Measurements from ENCODE around the gene FAM114A1.
A peak's percentile ranks its signal among the peaks of the same experiment; 100 is the strongest.
"Not testable (repeated sequence)": the region's sequence is repeated elsewhere in the genome, so short reads cannot be mapped to it uniquely, and the experiment has no call there.

Gene FAM114A1

GRCh38 chr4:38979081-38979480 is 111.5 kb downstream of the FAM114A1 start:
- DNase-seq: no peak

GRCh38 chr4:38979511-38980230 is 112.1 kb downstream of the FAM114A1 start:
- no peak for DNase-seq

- DNase-seq: peak; percentile 88
Observed at GRCh38 chr4:38980903-38981676, 113.5 kb downstream of the FAM114A1 start.

DNA sequence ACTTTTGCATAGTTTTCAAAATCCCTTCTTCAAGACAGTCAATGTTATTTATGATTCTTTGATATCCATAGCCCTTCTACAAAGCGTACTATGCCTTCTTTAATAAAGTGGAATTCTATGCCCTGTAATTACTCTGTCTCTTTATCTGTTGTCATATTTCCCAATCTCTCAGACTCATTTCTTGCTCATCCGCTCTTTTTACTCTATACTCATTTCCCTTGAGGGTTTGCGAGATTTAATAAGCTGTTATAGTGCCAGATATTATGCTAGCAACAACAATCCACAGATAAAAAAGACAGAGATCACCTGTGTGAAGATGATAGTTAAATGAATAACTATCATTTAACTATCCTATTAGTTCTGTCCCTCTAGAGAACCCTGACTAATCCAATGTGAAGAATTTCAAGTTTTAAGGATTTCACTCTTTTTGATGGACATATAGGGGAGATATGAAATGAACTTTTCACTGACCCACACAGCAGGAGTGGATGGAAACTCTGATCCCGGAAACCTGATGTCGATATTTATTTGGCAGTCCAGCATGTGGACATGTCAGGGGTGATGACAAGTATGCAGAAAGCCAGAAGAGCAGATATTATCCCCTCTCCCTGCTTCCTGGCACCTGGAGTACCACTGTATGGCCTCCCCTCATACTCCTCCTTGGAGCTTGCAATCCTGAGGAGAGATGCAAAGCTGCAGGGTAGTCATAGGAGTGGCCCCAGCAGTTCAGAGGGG is 114.9 kb downstream of the FAM114A1 start:
- no peak for DNase-seq

DNA sequence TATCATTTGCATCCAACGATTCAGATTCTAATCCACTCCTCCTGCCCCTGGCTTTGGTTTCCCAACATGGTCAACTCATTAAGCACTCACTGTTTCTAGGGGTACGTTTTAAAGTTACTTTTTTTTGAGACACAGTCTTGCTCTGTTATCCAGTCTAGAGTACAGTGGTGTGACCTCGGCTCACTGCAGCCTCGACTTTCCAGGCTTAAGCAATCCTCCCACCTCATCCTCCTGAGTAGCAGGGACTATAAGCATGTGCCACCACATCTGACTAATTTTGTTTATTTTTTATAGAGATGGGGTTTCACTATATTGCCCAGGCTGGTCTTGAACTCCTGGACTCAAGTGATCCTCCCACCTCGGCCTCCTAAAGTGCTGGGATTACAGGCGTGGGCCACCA is 115.7 kb downstream of the FAM114A1 start:
- no peak for DNase-seq

- peak; percentile 77 for DNase-seq
Observed at GRCh38 chr4:38983787-38984598, 116.4 kb downstream of the FAM114A1 start.

DNA sequence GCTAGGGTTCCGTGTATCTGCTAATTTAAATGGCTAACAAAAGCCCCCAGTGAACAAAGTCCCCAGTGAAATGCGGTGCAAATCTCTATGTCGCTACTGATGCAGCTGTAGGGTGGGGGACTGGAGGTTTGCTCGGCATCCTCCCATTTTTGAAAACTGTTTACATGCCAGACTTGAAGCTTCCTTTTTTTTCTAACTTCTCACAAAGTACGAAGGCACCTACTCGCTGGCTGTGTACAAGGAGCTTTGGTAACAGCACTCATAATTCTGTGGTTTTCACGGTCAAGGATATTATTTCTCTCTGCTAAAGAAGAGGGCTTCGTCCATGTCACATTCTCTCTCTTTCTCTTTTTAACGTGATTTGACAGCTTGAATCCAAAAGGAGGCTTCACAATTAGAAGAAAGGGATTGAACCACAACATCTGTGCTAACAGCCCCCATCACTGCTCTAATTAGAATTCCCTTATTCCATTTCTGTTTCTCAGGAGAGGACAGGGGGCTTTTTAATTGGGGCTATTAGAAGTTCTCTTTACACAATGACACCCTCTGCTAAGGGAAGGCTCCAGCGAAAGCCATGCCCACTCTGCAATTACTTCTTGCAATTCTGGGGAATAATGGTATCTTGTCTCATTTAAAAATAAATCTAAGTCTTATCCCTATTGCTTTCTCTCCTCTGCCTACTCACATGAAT is 117.9 kb downstream of the FAM114A1 start:
- DNase-seq: no peak

DNA sequence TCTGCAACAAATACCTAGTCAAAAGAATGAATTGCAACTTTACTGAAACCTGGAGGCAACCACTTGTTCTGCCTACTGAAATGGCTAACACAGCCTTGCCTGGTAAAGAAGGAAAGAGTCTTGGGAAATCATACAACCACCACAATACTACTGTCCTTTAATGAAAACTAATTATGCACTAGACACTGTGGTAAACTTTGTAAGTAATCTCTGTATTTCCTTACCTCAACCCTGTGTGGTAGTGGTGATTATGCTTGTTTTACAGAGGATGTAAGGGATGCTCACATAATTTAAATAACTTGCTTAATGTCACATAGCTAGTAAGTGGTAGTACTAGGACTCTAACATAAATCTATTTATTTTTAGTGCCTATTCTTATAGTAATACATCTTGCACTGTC is 119.9 kb downstream of the FAM114A1 start:
- DNase-seq: no peak

DNA sequence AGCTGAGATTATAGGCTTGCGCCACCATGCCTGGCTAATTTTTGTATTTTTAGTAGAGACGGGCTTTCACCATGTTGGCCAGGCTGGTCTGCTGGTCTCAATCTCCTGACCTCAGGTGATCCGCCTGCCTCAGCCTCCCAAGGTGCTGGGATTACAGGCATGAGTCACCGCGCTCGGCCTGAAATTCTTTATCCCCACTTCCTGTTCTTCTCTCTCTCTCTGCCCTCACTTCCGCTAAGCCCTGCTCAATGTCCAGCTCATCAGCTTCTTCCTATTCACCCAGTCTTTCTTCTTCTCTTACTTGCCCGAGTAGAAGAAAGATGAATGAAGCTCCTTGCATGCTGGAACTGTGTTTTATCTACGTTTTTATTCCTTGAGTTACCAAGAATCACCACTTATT is 120.7 kb downstream of the FAM114A1 start:
- DNase-seq: not testable (repeated sequence)

- peak; percentile 33 for DNase-seq
Observed at GRCh38 chr4:38989487-38989886, 121.9 kb downstream of the FAM114A1 start.

GRCh38 chr4:38990241-38990640 is 122.6 kb downstream of the FAM114A1 start:
- DNase-seq: no peak

DNA sequence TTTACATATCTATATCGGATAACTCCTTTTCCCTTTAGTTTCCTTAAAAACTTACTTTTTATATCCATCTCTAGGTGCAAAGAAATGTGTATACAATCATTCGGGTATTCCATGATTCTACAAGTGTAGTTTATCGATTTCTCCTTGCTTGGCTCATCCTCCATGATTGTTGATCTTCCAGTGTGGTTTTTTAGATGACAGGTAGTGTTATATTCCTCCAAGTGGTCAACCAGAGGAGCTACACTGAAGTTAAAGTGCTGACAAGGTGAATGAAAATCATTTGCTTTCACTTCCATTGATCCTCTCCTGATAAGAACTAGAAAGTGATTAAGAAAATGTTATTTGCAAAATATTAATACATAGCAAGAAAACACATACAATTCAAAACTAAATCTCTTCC is 126.1 kb downstream of the FAM114A1 start:
- DNase-seq: no peak

DNA sequence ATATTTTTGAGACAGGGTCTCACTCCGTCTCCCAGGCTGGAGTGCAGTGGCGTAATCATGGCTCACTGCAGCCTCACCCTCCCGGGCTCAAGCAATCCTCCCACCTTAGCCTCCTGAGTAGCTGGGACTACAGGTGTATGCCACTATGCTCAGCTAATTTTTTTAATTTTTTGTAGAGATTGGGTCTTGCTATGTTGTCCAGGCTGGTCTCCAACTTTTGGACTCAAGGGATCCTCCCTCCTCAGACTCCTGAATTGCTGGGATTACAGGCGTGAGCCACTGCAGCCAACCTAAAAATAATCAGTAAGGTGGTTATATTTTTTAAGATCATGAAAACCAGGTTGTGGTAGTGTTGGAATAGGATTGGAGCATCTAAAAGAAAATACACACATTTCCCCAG is 126.5 kb downstream of the FAM114A1 start:
- DNase-seq: no peak

Data from fibroblast of skin of scalp (primary cell).